ENCODE measurements around the gene KCNQ2. TPM values are rescaled to one million over a fixed set of nuclear protein-coding genes. Genes with fewer than 3 reads are reported as not detected.

The KCNQ2 gene
- total RNA-seq, 1 donor from 2014 or later: 11.5 TPM

- FAIRE-seq: no peak
- H3K27me3 Mint-ChIP-seq (ENCODE audit: low read depth, unreplicated experiment): peaks cover 18% of the 10 kb centered on the region
- Histone ChIP-seq H3K36me3 (ENCODE audit: insufficient read depth, low read length) (no peaks in the 10 kb centered on the region), H3K9ac (ENCODE audit: low read length) (no peak overlapping the region), H3K27me3 (ENCODE audit: insufficient read depth, low read length) (no peaks in the 10 kb centered on the region), H4K20me1 (ENCODE audit: insufficient read depth, low read length) (no peaks in the 10 kb centered on the region), H3K4me1 (ENCODE audit: insufficient read depth, low read length) (no peaks in the 10 kb centered on the region), H3K4me2 (ENCODE audit: low read length) (no peak overlapping the region), H3K79me2 (ENCODE audit: insufficient read depth, low read length) (no peaks in the 10 kb centered on the region), H3K9me3 (ENCODE audit: insufficient read depth, low read depth, low read length) (no peaks in the 10 kb centered on the region), H2AFZ (ENCODE audit: low read depth, low read length) (no peak overlapping the region), H3K4me3 (ENCODE audit: insufficient read depth, low read depth, low read length) (no peak overlapping the region), H3K27ac (ENCODE audit: low read depth, low read length) (no peak overlapping the region)
- H3K4me3 Mint-ChIP-seq (ENCODE audit: unreplicated experiment): no peak overlapping the region
- no peak overlapping the region for H3K27ac Mint-ChIP-seq (ENCODE audit: unreplicated experiment)
- peaks cover 2% of the 10 kb centered on the region for H3K9me3 Mint-ChIP-seq (ENCODE audit: unreplicated experiment)
- DNase-seq (ENCODE audit: low read depth): no peak
- TF ChIP-seq CTCF (IDR thresholded peaks at IDR 0.05; ENCODE audit: insufficient read depth, low read depth, low read length) (no peak), EZH2 (IDR thresholded peaks at IDR 0.05; ENCODE audit: insufficient read depth, low read length) (no peak)
- H3K4me1 Mint-ChIP-seq (ENCODE audit: low read depth, unreplicated experiment): no peaks in the 10 kb centered on the region
- H3K36me3 Mint-ChIP-seq (ENCODE audit: low read depth, unreplicated experiment): no peaks in the 10 kb centered on the region
Observed at GRCh38 chr20:63411898-63412631, 60.4 kb downstream of the KCNQ2 start.

GRCh38 chr20:63411151-63411897 lies 61.1 kb downstream of the KCNQ2 start:
- no peak overlapping the region for H3K4me3 Mint-ChIP-seq (ENCODE audit: unreplicated experiment)
- Histone ChIP-seq H4K20me1 (ENCODE audit: insufficient read depth, low read length) (no peaks in the 10 kb centered on the region), H3K4me1 (ENCODE audit: insufficient read depth, low read length) (no peaks in the 10 kb centered on the region), H3K79me2 (ENCODE audit: insufficient read depth, low read length) (no peaks in the 10 kb centered on the region), H3K36me3 (ENCODE audit: insufficient read depth, low read length) (no peaks in the 10 kb centered on the region), H3K9me3 (ENCODE audit: insufficient read depth, low read depth, low read length) (no peaks in the 10 kb centered on the region), H3K4me3 (ENCODE audit: insufficient read depth, low read depth, low read length) (no peak overlapping the region), H3K4me2 (ENCODE audit: low read length) (no peak overlapping the region), H2AFZ (ENCODE audit: low read depth, low read length) (no peak overlapping the region), H3K27me3 (ENCODE audit: insufficient read depth, low read length) (no peaks in the 10 kb centered on the region), H3K9ac (ENCODE audit: low read length) (no peak overlapping the region), H3K27ac (ENCODE audit: low read depth, low read length) (no peak overlapping the region)
- FAIRE-seq: no peak
- H3K9me3 Mint-ChIP-seq (ENCODE audit: unreplicated experiment): no peaks in the 10 kb centered on the region
- no peaks in the 10 kb centered on the region for H3K36me3 Mint-ChIP-seq (ENCODE audit: low read depth, unreplicated experiment)
- H3K27ac Mint-ChIP-seq (ENCODE audit: unreplicated experiment): no peak overlapping the region
- H3K4me1 Mint-ChIP-seq (ENCODE audit: low read depth, unreplicated experiment): no peaks in the 10 kb centered on the region
- TF ChIP-seq CTCF (IDR thresholded peaks at IDR 0.05; ENCODE audit: insufficient read depth, low read depth, low read length) (no peak), EZH2 (IDR thresholded peaks at IDR 0.05; ENCODE audit: insufficient read depth, low read length) (no peak)
- no peak for DNase-seq (ENCODE audit: low read depth)
- peaks cover 12% of the 10 kb centered on the region for H3K27me3 Mint-ChIP-seq (ENCODE audit: low read depth, unreplicated experiment)
